Stimulated activated CD4-positive, alpha-beta T cell treated with anti-CD3 and anti-CD28 coated beads, Interleukin-2, amount 100 ng/mL, for 24 hours (primary cell): ENCODE measurements around the gene KRT6A.
"Not testable (repeated sequence)": the region's sequence is repeated elsewhere in the genome, so short reads cannot be mapped to it uniquely, and the experiment has no call there.

Experiments used
- DNase-seq, 2 donors: peaks; one replicate each; pipeline ENCODE4 v3.0.0-alpha.2; 2020

KRT6A gene

GRCh38 chr12:52454411-52455201 lies 38.5 kb downstream of the KRT6A start:
- no peak for DNase-seq

GRCh38 chr12:52452101-52452500 lies 41.0 kb downstream of the KRT6A start, which contains the start of gene KRT6B:
Gene KRT6B, minus strand, starts transcription at chr12:52452146. Its CDS starts 68 bp downstream, at chr12:52452078.
- no peak for DNase-seq

- DNase-seq = no peak
These were observed 44.8 kb downstream of the KRT6A start for GRCh38 chr12:52448228-52448627.

- DNase-seq = not testable (repeated sequence)
These were observed 45.9 kb downstream of the KRT6A start for GRCh38 chr12:52447196-52447595.

DNA sequence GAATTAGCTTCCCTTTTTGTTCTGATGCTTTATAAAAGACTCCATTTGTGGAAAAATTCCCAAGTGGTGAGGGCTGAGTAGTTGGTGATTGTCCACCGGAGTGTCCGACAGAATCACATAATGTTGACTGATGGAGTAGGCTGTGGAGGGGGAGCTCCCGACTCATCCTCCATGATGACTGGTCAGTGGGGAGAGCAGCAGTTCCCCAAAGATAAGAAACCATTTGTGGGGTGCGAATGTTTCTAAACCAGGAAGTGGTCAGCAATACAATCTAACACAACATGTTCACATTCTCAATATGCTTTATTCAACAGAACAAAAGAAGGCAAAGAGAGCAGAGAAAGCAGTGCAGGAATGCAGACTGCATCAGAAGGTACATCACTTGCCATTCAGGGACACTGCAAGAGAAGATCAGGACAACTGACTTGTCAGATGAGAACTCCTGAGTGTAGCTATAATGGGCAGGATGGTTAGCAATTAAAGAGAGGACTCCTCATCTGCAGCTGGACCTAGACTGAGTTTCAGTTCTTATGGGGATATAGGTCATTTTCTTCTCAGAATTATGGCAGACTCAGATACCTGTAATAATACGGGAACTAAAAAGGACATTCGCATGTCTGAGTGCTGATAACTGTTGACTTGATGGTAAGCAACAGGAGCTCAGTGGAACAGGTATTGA lies 46.6 kb downstream of the KRT6A start:
- no peak for DNase-seq

DNA sequence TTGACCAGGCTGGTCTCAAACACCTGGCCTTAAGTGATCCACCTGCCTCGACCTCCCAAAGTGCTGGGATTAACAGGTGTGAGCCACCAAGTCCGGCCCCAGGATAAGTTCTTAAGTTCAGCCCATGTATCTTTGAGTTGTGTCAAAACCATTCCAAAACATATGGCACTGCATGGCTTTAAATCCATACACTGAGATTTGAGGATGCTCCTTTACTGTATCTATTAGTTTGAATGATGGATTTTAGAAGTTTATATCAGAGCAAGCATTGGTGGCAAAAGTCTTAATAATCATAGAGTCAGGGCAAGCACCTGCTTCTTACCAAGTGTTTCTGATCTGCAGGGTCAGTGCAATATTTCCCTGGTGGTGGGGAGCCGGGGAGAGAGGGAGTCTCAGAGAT lies 47.2 kb downstream of the KRT6A start:
- no peak for DNase-seq

DNA sequence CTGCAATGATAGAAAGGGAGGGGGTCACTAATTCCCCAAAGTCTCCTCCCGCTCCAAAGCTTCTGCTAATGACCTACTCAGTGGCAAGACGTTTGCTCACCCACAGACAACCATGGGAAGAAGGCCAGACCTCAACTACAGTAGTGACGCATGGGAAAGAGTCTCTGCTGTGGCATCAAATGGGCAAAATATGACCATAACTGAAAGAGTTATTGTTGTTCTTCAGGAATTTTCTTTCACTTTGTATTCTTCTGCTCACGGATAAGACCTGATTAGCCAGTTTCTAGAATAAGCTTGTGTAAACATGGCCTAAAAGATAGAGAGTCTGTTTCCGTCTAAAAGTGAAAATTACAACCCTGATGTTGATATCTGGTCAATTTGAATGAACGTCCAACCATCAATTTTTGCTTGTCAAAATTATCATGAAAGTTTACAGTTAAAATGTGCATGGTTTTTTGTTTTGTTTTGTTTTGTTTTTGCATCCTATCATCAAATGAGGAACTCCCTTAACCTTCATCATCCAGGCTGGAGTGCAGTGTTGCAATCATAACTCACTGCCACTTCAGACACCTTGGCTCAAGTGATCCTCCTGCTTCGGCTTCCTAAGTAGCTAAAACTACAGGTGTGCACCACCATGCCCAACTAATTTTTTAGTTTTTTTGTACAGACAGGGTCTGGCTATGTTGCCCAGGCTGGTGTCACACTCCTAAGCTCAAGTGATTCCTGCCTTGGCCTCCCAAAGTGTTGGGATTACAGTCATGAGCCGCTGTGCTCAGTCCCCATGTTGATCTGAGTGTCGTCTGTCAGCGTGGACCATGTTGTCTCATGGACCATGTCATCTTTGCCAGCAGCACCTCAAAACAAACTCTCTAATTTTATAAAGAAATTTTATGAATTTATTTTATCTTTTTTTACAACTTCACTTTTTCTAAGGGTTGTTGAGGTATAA lies 48.1 kb downstream of the KRT6A start:
- DNase-seq = no peak

GRCh38 chr12:52443966-52444365 lies 49.1 kb downstream of the KRT6A start:
- no peak for DNase-seq

DNA sequence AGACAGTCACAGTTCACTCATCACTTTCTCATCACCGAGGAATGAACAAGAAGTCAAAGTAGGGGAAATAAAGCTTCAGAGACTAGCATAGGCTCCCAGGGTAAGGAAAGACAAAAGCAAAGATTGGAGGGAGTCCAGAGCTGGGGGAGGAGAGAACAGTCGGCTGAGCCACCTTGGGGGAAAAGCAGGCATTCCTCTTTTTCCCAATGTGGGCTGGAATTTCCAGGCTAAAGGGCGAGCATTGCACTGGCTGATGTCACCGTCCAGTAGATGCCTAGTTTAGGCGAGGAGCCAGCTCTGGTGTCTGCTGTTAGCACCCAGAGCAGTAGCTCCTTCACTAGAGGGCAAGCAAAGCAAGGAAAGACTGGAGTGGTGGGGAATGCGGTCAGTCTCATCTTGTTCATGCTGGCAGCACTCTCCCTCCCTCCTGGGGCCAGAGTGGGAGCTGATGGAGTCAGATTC lies 50.4 kb downstream of the KRT6A start:
- no peak for DNase-seq

DNA sequence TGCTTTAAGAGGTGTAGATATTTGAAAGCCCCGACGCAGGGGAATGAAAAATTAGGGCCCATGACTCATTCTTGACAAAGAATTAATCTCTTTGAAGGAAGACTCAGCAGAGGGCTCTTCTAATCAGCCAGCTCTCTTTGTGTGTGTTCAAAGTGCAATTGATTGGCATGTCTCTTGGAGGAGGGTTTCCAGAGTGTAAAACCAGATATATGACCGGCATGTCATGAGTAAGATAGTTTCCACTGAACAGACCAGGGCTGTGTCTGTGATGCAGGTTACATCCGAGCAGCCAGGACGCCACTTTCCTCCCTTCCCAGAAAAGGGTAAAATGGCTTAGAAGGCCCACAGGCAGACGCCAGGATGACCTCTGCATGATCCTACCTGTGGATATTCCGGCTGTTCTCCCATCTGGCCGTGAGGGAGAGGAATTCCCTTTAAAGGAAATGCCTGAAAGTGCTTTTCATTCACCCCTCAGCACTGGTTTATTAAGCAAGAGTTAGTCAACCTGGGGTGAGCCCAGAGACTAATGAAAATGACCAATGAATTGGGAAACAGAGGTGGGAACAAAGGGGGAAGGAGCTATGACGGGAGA lies 51.6 kb downstream of the KRT6A start:
- DNase-seq = no peak

- no peak for DNase-seq
These were observed 52.2 kb downstream of the KRT6A start for GRCh38 chr12:52440821-52441319.

DNA sequence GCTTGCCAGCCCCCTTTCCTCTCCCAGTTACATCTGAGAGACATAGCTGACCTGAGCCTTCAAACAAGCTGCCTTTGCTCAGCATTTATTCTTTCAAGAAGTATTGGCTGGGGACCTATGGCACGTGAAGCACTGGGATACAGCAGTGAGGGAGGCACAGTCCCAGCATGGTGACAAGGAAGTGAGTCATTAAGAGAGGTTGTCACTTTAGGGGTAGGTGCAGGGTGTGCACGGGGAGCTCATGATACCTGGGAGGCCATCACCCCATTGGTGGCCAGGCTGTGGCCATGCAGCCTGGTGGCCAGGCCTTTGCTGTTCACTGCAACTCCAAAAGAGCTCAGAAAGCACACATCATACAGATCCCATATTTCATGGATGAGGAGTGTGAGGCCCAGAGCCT lies 53.2 kb downstream of the KRT6A start:
- no peak for DNase-seq

- DNase-seq = no peak
These were observed 53.6 kb downstream of the KRT6A start for GRCh38 chr12:52439420-52439819.

DNA sequence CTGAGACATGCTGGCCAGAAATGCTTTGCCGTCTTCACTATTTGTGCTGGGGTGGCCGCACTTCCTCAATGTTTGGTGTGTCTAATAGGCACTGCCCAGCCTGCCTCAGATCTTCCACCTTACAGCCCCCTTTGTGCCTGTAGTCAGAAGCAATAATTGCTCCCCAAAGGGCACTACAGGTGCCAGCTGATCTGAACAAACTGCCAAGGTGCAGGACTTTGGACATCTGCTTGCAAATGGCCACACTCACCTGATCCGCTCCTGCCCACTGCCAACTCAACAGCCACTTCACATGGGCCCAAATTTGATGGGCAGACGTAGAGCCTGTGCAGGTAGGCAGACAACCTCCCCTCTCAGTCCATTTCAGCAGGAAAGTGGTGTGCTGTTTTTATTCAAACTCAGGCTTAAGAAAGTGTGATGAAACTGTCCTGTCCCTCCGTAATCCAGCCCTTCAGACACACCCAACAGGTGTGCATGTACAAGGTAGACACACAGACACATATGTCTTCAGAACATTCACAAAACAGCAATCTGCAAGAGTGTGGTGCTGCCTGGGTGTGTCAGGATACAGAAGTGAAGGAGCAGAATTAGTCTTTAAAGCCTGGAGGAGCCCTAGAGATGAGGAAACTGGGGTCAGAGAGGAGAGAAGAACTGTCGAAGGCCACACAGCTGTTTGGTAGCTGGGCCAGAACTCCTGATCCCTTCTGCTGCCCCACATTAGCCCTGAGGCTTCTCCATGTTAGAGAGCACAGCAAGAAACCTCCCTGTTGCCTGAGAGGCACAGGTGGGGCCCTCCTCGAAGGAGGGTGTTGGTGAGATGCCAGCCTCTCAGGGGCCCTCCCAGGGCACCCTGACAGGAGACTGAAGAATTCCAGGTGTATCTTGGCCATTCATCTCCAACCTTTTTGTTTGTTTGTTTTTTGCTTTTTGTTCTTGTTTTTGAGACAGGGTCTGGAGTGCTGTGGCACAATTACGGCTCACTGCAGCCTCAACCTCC lies 54.5 kb downstream of the KRT6A start:
- DNase-seq = no peak

DNA sequence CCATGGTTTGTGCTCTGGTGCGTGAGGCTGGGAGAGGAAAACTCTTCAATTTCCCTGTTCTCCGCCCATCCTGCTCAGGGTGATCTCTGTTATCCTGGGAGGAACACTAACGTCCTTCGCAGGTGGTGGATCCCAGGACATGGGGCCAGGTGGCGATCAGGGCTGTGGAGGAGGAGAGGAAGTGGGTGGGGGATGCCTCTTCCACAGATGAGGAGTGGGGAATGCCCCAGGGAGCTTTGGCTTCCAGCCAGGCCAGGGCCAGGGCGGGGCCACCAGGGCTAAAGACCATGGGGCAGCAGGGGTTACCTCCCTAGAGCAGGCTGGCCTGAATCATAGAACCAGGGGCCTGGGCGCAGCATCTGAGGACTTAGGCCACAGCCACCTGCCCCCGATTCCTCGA lies 55.5 kb downstream of the KRT6A start:
- no peak for DNase-seq
